ENCODE results near the gene SSC5D.

The SSC5D gene

GRCh38 chr19:55544776-55545439 lies 56.7 kb downstream of the SSC5D start:
- H3K27me3 ChIP-seq (ENCODE audit: control insufficient read depth, insufficient read depth, low read length) = no peaks in the 10 kb centered on the region
- H3K9ac ChIP-seq (ENCODE audit: low read depth, low read length) = no peak overlapping the region
- H3K36me3 ChIP-seq (ENCODE audit: control insufficient read depth, insufficient read depth, low read length) = no peaks in the 10 kb centered on the region
- no peaks in the 10 kb centered on the region for H3K9me3 ChIP-seq (ENCODE audit: control insufficient read depth, insufficient read depth, low read length)
- H3K4me1 ChIP-seq (ENCODE audit: control insufficient read depth, insufficient read depth, low read length) = peaks cover 9% of the 10 kb centered on the region; the same call in 1 of the 2 replicates
- no peak overlapping the region for H3K4me3 ChIP-seq (ENCODE audit: low read depth, low read length)
- no peak overlapping the region for H3K27ac ChIP-seq (ENCODE audit: low read depth, low read length)

DNA sequence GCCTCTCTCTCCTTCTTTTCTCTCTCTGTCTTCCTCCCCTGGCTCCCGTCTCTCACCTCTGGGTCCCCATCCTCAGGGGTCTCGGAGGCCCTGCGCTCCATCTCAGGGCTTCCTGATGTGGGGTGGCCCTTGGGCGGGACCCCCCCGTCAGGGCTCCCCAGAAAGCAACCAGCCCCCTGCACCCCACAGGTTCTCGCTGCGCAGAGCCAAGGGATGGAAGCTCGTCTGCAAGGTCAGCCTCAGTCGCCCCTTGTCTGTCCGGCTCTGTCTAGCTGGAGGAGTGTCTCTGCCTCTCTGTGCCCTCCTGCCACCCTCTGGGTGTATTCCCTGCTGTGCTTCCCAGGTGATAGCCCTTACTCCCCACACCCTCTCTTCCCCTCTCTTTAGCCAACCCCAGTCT lies 57.2 kb downstream of the SSC5D start, which contains the start of gene SBK3:
SBK3 (minus strand) TSS at position 101 of the 400 bp plus-strand sequence; CDS start at position 101, 0 bp downstream.
- H3K27me3 ChIP-seq (ENCODE audit: control insufficient read depth, insufficient read depth, low read length) = no peaks in the 10 kb centered on the region
- no peaks in the 10 kb centered on the region for H3K36me3 ChIP-seq (ENCODE audit: control insufficient read depth, insufficient read depth, low read length)
- no peaks in the 10 kb centered on the region for H3K9me3 ChIP-seq (ENCODE audit: control insufficient read depth, insufficient read depth, low read length)
- no peak within 1 kb of the TSS for H3K4me3 ChIP-seq (ENCODE audit: low read depth, low read length)
- H3K4me1 ChIP-seq (ENCODE audit: control insufficient read depth, insufficient read depth, low read length) = peaks cover 13% of the 10 kb centered on the region; the same call in 1 of the 2 replicates
- H3K27ac ChIP-seq (ENCODE audit: low read depth, low read length) = no peak within 1 kb of the TSS
- H3K9ac ChIP-seq (ENCODE audit: low read depth, low read length) = no peak within 1 kb of the TSS

GRCh38 chr19:55546011-55546410 lies 57.8 kb downstream of the SSC5D start:
- H3K27ac ChIP-seq (ENCODE audit: low read depth, low read length) = no peak overlapping the region
- H3K4me1 ChIP-seq (ENCODE audit: control insufficient read depth, insufficient read depth, low read length) = peaks cover 13% of the 10 kb centered on the region; the same call in 1 of the 2 replicates
- H3K4me3 ChIP-seq (ENCODE audit: low read depth, low read length) = no peak overlapping the region
- H3K27me3 ChIP-seq (ENCODE audit: control insufficient read depth, insufficient read depth, low read length) = no peaks in the 10 kb centered on the region
- no peaks in the 10 kb centered on the region for H3K9me3 ChIP-seq (ENCODE audit: control insufficient read depth, insufficient read depth, low read length)
- H3K9ac ChIP-seq (ENCODE audit: low read depth, low read length) = no peak overlapping the region
- H3K36me3 ChIP-seq (ENCODE audit: control insufficient read depth, insufficient read depth, low read length) = no peaks in the 10 kb centered on the region

DNA sequence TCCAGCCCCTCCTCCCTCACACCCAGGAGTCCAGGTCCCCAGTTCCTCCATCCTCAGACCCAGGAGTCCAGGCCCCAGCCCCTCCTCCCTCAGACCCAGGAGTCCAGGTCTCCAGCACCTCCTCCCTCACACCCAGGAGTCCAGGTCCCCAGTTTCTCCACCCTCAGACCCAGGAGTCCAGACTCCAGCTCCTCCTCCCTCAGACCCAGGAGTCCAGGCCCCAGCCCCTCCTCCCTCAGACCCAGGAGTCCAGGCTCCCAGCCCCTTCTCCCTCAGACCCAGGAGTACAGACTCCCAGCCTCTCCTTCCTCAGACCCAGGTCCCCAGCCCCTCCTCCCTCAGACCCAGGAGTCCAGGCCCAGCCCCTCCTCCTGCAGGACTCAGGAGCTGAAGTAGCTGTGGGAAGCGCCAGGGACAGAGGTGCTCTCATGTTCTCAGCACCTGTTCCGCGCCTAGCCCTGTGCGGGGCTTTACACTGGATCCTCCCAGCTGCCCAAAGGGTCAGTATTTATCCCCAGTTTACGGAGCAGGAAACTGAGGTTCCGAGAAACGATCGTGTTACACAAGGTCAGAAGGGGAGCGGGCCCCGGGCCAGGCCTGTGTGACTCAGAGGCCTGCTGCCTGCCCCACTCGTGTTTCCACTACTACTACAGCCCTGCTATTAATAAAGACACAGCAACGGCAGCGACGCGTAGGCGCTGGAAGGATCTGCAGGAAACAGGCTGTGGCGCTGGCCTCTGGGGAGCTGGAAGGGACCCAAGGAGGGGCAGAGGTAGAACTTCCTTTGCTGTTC lies 58.8 kb downstream of the SSC5D start:
- Histone ChIP-seq H3K27ac (ENCODE audit: low read depth, low read length) (no peak overlapping the region), H3K9ac (ENCODE audit: low read depth, low read length) (no peak overlapping the region), H3K36me3 (ENCODE audit: control insufficient read depth, insufficient read depth, low read length) (no peaks in the 10 kb centered on the region), H3K9me3 (ENCODE audit: control insufficient read depth, insufficient read depth, low read length) (no peaks in the 10 kb centered on the region), H3K27me3 (ENCODE audit: control insufficient read depth, insufficient read depth, low read length) (no peaks in the 10 kb centered on the region), H3K4me3 (ENCODE audit: low read depth, low read length) (no peak overlapping the region), H3K4me1 (ENCODE audit: control insufficient read depth, insufficient read depth, low read length) (peaks cover 13% of the 10 kb centered on the region; the same call in 1 of the 2 replicates)

DNA sequence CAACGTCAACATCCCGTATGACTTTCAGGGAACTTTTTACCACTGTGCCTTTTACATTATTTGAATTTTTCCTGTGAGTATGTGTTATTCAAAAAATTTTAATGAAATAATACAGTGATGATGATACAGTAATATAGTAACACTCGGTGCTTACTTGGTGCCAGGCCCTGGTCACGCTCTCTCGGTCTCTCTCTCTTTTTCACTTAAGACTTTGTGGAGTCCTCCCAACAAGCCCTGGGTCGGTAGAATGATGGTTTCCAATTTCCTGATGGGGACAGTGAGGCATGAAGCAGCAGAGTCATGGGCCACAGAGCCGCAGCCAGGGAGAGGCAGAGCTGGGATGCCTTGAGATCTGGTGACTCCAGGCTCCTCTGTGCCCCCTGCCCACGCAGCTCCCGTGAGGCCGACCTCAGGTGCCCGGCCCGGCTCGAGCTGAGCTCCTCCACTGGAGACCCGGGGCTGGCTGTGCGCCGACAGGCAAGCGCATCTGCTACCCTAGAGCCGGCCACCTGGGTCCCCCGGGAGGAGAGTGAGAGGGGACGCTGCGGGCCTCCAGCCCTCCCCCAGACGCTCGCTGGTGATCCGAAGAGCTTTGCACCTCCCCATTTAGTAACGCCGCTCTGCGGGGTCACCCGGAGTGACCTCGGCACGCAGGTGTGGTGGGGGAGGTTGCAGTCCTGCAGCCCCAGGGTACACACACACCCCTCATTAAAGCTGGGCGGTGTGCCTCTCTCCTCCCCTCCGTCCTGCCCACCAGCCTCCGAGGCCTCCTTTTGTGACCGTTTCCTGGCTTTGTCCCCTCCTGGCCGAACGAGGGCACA lies 61.5 kb downstream of the SSC5D start:
- peak overlapping the region; percentile 52 for H3K27ac ChIP-seq (ENCODE audit: low read depth, low read length)
- H3K9me3 ChIP-seq (ENCODE audit: control insufficient read depth, insufficient read depth, low read length) = no peaks in the 10 kb centered on the region
- H3K4me1 ChIP-seq (ENCODE audit: control insufficient read depth, insufficient read depth, low read length) = peaks cover 26% of the 10 kb centered on the region
- no peaks in the 10 kb centered on the region for H3K36me3 ChIP-seq (ENCODE audit: control insufficient read depth, insufficient read depth, low read length)
- peak overlapping the region; percentile 59 for H3K4me3 ChIP-seq (ENCODE audit: low read depth, low read length)
- H3K27me3 ChIP-seq (ENCODE audit: control insufficient read depth, insufficient read depth, low read length) = no peaks in the 10 kb centered on the region
- peak overlapping the region; percentile 58 for H3K9ac ChIP-seq (ENCODE audit: low read depth, low read length)

DNA sequence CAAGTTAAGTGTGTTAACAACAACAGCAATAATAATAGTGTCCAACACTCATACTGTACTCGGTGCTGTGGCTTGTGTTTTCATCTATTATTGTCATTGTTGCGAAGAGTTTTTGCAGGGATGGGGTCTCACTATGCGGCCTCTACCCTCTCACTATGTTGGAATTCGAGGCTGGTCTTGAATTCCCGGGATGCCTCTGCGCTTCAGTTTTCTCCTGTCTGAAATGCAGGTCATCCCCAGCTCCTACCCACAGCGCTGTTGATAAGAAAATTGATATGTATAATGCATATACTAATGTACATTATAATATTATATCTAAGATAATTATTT lies 62.0 kb downstream of the SSC5D start:
- Histone ChIP-seq H3K36me3 (ENCODE audit: control insufficient read depth, insufficient read depth, low read length) (no peaks in the 10 kb centered on the region), H3K4me3 (ENCODE audit: low read depth, low read length) (peak overlapping the region; percentile 59), H3K27ac (ENCODE audit: low read depth, low read length) (peak overlapping the region; percentile 52), H3K27me3 (ENCODE audit: control insufficient read depth, insufficient read depth, low read length) (no peaks in the 10 kb centered on the region), H3K4me1 (ENCODE audit: control insufficient read depth, insufficient read depth, low read length) (peaks cover 26% of the 10 kb centered on the region), H3K9ac (ENCODE audit: low read depth, low read length) (peak overlapping the region; percentile 58), H3K9me3 (ENCODE audit: control insufficient read depth, insufficient read depth, low read length) (no peaks in the 10 kb centered on the region)

DNA sequence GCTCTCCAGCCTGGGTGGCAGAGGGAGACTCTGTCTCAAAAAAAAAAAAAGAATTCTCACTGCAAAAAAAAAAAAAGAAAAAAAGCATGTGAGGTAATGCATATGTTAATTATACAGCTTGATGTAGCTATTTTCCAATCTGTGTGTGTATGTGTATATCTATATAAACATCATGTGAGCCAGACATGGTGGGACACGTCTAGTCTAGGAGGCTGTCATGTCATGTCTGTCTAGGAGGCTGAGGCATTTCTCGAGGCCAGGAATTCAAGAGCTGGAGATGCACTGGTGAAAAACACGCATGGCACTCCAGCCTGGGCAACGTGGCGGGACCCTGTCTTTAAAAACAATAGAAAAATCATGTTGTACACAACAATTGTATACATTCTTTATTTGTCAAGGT lies 64.0 kb downstream of the SSC5D start:
- Histone ChIP-seq H3K4me3 (ENCODE audit: low read depth, low read length) (no peak overlapping the region), H3K36me3 (ENCODE audit: control insufficient read depth, insufficient read depth, low read length) (no peaks in the 10 kb centered on the region), H3K27me3 (ENCODE audit: control insufficient read depth, insufficient read depth, low read length) (no peaks in the 10 kb centered on the region), H3K9ac (ENCODE audit: low read depth, low read length) (no peak overlapping the region), H3K27ac (ENCODE audit: low read depth, low read length) (no peak overlapping the region), H3K4me1 (ENCODE audit: control insufficient read depth, insufficient read depth, low read length) (peaks cover 24% of the 10 kb centered on the region), H3K9me3 (ENCODE audit: control insufficient read depth, insufficient read depth, low read length) (no peaks in the 10 kb centered on the region)

DNA sequence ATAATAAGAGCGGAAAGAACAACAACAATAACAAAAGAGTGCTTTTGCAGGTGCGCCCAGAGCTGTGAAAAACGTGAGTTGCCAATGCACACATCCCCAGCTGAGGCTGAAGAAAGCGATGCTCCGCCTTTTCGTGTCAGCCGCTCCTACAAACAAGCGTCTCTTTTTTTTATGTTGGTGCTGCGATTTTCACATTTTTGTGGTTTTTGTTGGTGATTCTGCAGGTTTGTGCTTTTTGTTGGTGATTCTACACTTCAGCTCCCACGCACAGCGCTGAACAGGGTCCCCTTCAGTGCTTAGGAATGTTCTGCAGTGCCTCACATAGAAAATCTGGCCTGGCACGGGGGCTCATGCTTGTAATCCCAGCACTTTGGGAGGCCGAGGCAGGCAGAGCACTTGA lies 64.4 kb downstream of the SSC5D start:
- Histone ChIP-seq H3K9me3 (ENCODE audit: control insufficient read depth, insufficient read depth, low read length) (no peaks in the 10 kb centered on the region), H3K27me3 (ENCODE audit: control insufficient read depth, insufficient read depth, low read length) (no peaks in the 10 kb centered on the region), H3K27ac (ENCODE audit: low read depth, low read length) (no peak overlapping the region), H3K4me3 (ENCODE audit: low read depth, low read length) (no peak overlapping the region), H3K4me1 (ENCODE audit: control insufficient read depth, insufficient read depth, low read length) (peaks cover 22% of the 10 kb centered on the region), H3K9ac (ENCODE audit: low read depth, low read length) (no peak overlapping the region), H3K36me3 (ENCODE audit: control insufficient read depth, insufficient read depth, low read length) (no peaks in the 10 kb centered on the region)

- no peak overlapping the region for H3K4me3 ChIP-seq (ENCODE audit: low read depth, low read length)
- no peak overlapping the region for H3K27ac ChIP-seq (ENCODE audit: low read depth, low read length)
- no peaks in the 10 kb centered on the region for H3K36me3 ChIP-seq (ENCODE audit: control insufficient read depth, insufficient read depth, low read length)
- no peaks in the 10 kb centered on the region for H3K9me3 ChIP-seq (ENCODE audit: control insufficient read depth, insufficient read depth, low read length)
- no peaks in the 10 kb centered on the region for H3K27me3 ChIP-seq (ENCODE audit: control insufficient read depth, insufficient read depth, low read length)
- peaks cover 22% of the 10 kb centered on the region for H3K4me1 ChIP-seq (ENCODE audit: control insufficient read depth, insufficient read depth, low read length)
- no peak overlapping the region for H3K9ac ChIP-seq (ENCODE audit: low read depth, low read length)
Measured at GRCh38 chr19:55553217-55554182, 65.3 kb downstream of the SSC5D start.

GRCh38 chr19:55554302-55554701 lies 66.1 kb downstream of the SSC5D start:
- no peaks in the 10 kb centered on the region for H3K9me3 ChIP-seq (ENCODE audit: control insufficient read depth, insufficient read depth, low read length)
- peaks cover 22% of the 10 kb centered on the region for H3K4me1 ChIP-seq (ENCODE audit: control insufficient read depth, insufficient read depth, low read length)
- no peak overlapping the region for H3K27ac ChIP-seq (ENCODE audit: low read depth, low read length)
- H3K4me3 ChIP-seq (ENCODE audit: low read depth, low read length) = no peak overlapping the region
- no peaks in the 10 kb centered on the region for H3K27me3 ChIP-seq (ENCODE audit: control insufficient read depth, insufficient read depth, low read length)
- H3K9ac ChIP-seq (ENCODE audit: low read depth, low read length) = no peak overlapping the region
- H3K36me3 ChIP-seq (ENCODE audit: control insufficient read depth, insufficient read depth, low read length) = no peaks in the 10 kb centered on the region
